ENCODE data around the gene FAHD1.

FAHD1 gene

DNA sequence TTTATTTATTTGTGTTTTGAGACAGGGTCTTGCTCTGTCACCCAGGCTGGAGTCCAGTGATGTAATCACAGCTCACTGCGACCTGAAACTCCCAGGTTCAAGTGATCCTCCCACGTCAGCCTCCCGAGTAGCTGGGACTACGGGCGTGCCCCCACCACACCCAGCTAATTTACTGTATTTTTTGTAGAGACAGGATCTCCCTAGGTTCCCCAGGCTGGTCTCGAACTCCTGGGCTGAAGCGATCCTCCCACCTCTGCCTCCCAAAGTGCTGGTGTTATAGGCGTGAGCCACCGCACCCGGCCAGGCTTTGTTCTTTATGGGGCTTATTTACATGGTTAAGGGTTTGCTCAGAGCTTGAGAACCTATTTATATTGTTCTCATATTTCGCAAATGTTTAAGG, 50.8 kb downstream of the FAHD1 start:
- Histone ChIP-seq H3K27ac (ENCODE audit: low read length) (no peak overlapping the region), H4K20me1 (ENCODE audit: insufficient read depth, low read length) (no peaks in the 10 kb centered on the region), H3K36me3 (ENCODE audit: insufficient read depth, low read length) (no peaks in the 10 kb centered on the region), H3K9ac (ENCODE audit: low read depth, low read length) (no peak overlapping the region), H3K27me3 (ENCODE audit: insufficient read depth, low read length, poor library complexity) (no peaks in the 10 kb centered on the region), H3K4me2 (ENCODE audit: insufficient read depth, low read length) (no peak overlapping the region), H2AFZ (ENCODE audit: low read depth, low read length) (no peak overlapping the region), H3K4me1 (ENCODE audit: insufficient read depth, low read length) (no peaks in the 10 kb centered on the region), H3K4me3 (ENCODE audit: low read depth in 1 of 2, low read length in 2 of 2) (no peak overlapping the region), H3K9me3 (ENCODE audit: insufficient read depth, low read length, severe bottlenecking) (no peaks in the 10 kb centered on the region), H3K79me2 (ENCODE audit: insufficient read depth, low read length) (no peaks in the 10 kb centered on the region)
- TF ChIP-seq, protein P1, sequence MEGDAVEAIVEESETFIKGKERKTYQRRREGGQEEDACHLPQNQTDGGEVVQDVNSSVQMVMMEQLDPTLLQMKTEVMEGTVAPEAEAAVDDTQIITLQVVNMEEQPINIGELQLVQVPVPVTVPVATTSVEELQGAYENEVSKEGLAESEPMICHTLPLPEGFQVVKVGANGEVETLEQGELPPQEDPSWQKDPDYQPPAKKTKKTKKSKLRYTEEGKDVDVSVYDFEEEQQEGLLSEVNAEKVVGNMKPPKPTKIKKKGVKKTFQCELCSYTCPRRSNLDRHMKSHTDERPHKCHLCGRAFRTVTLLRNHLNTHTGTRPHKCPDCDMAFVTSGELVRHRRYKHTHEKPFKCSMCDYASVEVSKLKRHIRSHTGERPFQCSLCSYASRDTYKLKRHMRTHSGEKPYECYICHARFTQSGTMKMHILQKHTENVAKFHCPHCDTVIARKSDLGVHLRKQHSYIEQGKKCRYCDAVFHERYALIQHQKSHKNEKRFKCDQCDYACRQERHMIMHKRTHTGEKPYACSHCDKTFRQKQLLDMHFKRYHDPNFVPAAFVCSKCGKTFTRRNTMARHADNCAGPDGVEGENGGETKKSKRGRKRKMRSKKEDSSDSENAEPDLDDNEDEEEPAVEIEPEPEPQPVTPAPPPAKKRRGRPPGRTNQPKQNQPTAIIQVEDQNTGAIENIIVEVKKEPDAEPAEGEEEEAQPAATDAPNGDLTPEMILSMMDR (IDR thresholded peaks at IDR 0.05; ENCODE audit: borderline replicate concordance, extremely low read depth, low read length, poor library complexity, severe bottlenecking): no peak
- no peak for TF ChIP-seq EZH2 (IDR thresholded peaks at IDR 0.05; ENCODE audit: borderline replicate concordance, low read depth, low read length, severe bottlenecking)
- DNase-seq (no peak), ATAC-seq (ENCODE audit: insufficient read depth, low read depth) (no peak)

DNA sequence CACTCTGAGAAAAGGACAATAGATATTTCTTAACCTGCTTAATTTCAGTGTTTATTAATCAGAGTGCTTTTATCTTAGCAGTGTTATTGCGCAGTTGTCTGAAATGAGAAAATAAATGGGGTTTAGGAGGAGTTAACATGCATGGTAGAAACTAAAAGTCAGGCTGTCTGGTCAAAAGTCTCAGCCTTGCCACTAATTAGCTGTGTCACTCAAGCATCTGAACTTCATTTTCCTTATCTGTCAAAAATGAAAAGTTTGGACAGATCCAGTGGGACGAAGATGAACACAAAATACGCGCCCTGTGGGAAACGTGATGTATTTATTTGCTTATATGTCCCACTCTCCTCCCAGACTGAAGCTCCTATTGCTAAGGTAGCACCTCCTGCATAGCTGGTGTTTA, 51.2 kb downstream of the FAHD1 start:
- no peaks in the 10 kb centered on the region for H3K79me2 ChIP-seq (ENCODE audit: insufficient read depth, low read length)
- no peak overlapping the region for H2AFZ ChIP-seq (ENCODE audit: low read depth, low read length)
- no peak overlapping the region for H3K4me2 ChIP-seq (ENCODE audit: insufficient read depth, low read length)
- no peaks in the 10 kb centered on the region for H3K27me3 ChIP-seq (ENCODE audit: insufficient read depth, low read length, poor library complexity)
- no peaks in the 10 kb centered on the region for H3K4me1 ChIP-seq (ENCODE audit: insufficient read depth, low read length)
- TF ChIP-seq EZH2 (IDR thresholded peaks at IDR 0.05; ENCODE audit: borderline replicate concordance, low read depth, low read length, severe bottlenecking): no peak
- TF ChIP-seq, protein P1 (IDR thresholded peaks at IDR 0.05; ENCODE audit: borderline replicate concordance, extremely low read depth, low read length, poor library complexity, severe bottlenecking): no peak
- DNase-seq (no peak), ATAC-seq (ENCODE audit: insufficient read depth, low read depth) (no peak)
- H3K9me3 ChIP-seq (ENCODE audit: insufficient read depth, low read length, severe bottlenecking): no peaks in the 10 kb centered on the region
- H3K9ac ChIP-seq (ENCODE audit: low read depth, low read length): no peak overlapping the region
- no peaks in the 10 kb centered on the region for H4K20me1 ChIP-seq (ENCODE audit: insufficient read depth, low read length)
- no peak overlapping the region for H3K27ac ChIP-seq (ENCODE audit: low read length)
- no peak overlapping the region for H3K4me3 ChIP-seq (ENCODE audit: low read depth in 1 of 2, low read length in 2 of 2)
- no peaks in the 10 kb centered on the region for H3K36me3 ChIP-seq (ENCODE audit: insufficient read depth, low read length)

Data from DND-41 (cell line).